ENCODE measurements around the gene EGFL8. TPM values are rescaled to one million over a fixed set of nuclear protein-coding genes. Genes with fewer than 3 reads are reported as not detected.
"Not testable (repeated sequence)": the region's sequence is repeated elsewhere in the genome, so short reads cannot be mapped to it uniquely, and the experiment has no call there.

The EGFL8 gene
- 31.3 TPM for total RNA-seq

DNA sequence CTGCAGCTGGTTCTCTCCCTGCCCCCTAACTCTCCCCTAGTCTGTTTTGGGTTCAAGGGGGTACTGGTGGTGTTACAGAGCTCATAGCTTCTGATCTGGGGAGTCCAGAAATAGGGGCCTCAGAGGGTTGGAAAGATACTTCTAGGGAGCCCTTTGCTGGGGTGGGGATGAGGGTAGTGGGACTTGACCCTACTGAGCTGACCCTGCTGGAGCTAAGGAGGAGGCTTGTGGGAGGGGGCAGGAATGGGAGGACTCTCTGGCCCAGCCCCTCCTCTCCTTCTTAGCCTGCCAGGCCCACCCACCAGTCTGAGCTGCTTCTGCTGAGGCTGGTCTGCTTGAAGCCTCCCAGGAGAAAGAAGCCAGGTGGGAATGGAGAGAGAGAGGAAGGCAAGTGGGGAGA is at the start of gene EGFL8:
Gene EGFL8 (plus strand): TSS at position 301 of the 400 bp plus-strand sequence. CDS start 1,571 bp downstream, outside the sequence.
- DNase-seq, result no peak

GRCh38 chr6:32114796-32115195 is 49.6 kb upstream of the EGFL8 start:
- peak; percentile 50 for DNase-seq

- DNase-seq, result no peak
Measured at GRCh38 chr6:32115623-32116022, 48.8 kb upstream of the EGFL8 start.

DNA sequence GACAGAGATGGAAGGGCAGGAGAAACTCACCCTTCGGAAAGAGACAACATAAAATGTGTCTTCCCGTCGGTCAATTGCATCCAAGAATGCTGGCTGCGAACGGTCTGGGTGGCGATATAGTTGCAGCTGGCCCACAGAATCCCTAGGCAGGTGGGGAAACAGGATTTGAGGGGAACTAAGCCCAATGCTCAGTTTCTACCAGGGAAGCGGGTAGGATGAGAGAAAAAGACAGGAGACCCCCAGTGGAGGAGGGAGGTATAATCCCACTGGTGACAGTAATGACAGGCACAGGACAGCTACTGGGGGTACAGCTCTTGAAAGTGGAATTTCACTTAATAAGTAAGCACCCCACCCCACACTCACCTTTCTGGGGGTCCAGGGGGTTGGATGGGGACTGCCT is 47.7 kb upstream of the EGFL8 start:
- DNase-seq, result no peak

- no peak for DNase-seq
Measured at GRCh38 chr6:32117461-32117860, 46.9 kb upstream of the EGFL8 start.

GRCh38 chr6:32118782-32119628 is 45.4 kb upstream of the EGFL8 start:
- DNase-seq, result peak; percentile 91

DNA sequence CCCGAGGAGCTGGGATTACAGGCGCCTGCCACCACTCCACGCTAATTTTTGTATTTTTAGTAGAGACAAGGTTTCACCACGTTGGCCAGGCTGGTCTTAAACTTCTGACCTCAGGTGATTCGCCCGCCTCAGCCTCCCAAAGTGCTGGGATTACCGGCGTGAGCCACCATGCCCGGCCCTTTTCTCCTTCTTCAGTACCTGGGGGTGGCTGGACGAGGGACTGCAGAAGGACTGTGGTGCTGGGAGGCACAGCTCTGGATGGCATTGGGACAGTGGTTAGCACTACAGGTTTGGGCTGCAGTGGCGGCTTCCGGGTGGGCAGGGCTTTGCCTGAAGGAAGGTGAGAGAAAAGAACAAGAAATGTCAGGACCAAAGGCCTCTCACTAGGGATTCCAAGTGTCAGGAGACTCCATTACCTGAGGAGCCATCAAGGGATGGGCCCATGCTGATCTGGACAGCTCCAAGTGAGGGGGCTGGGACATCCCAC is 43.8 kb upstream of the EGFL8 start:
- DNase-seq, result no peak

- no peak for DNase-seq
Measured at GRCh38 chr6:32123681-32124080, 40.7 kb upstream of the EGFL8 start.

- no peak for DNase-seq
Measured at GRCh38 chr6:32126880-32127279, 37.5 kb upstream of the EGFL8 start.

- DNase-seq, result no peak
Measured at GRCh38 chr6:32127409-32127716, 37.0 kb upstream of the EGFL8 start.

- peak; percentile 100 for DNase-seq
Measured at GRCh38 chr6:32127717-32128592, 36.4 kb upstream of the EGFL8 start, which contains the start of gene ATF6B. ATF6B (minus strand) TSS chr6:32128246; CDS start chr6:32128207, 39 bp downstream.

- DNase-seq, result no peak
Measured at GRCh38 chr6:32128751-32129296, 35.6 kb upstream of the EGFL8 start.

GRCh38 chr6:32129297-32130088 is 34.9 kb upstream of the EGFL8 start:
- DNase-seq, result no peak

DNA sequence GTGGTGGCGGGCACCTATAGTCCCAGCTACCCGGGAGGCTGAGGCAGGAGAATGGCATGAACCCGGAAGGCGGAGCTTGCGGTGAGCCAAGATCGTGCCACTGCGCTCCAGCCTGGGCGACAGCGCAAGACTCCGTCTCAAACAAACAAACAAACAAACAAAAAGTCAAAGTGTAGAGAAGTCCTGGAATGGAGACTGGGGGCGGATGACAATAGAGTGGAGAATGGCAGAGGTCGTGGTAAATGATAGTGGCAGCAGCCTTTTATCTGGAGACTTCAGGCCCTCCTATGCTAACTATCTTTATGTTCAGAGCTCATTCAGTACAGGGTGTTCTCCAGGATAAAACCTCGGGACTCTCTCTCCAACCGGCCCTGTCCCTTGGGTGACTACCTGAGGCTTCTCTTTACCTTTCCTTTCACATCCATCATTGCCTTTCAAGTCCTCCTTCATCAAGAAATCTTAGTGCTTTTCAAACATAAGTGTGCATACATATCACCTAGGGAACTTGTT is 32.9 kb upstream of the EGFL8 start:
- no peak for DNase-seq

DNA sequence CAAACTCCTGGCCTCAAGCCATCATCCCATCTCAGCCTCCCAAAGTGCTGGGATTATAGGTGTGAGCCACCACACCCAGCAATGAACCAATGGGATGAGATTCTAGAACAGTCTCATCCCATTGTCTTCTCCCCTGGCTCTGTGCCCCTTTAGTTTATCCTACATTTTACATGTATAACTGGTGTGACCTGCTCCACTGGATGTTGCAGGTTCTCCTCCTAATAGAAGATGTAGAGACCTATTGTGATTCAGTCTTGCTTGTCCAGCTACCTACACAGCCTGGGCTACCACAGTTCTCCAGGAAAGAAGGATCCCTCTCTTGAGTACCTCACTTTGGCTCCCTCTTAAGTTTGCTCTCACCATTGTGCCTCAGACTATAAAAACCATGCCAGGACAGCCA is 32.3 kb upstream of the EGFL8 start:
- DNase-seq, result no peak

GRCh38 chr6:32133786-32134185 is 30.6 kb upstream of the EGFL8 start:
- DNase-seq, result no peak

GRCh38 chr6:32137454-32137853 is 26.9 kb upstream of the EGFL8 start:
- no peak for DNase-seq

DNA sequence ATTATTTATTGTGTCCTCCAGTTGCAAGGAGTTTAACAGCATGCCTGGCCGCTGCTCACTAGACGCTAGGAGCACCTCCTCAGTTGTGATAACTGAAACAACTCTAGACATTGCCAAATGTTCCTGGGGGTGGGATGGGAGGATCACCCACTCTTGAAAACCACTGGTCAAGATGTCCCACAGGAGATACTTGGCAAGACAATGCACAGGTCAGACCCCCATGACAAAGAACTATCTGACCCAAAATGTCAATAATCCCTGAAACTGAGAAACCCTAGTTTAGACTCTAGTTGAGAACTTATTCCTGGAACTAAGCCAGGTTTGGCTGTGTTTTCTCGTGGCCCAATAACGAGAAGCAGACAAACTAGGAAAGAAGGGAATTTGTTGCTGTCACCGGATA is 24.8 kb upstream of the EGFL8 start:
- DNase-seq, result no peak

DNA sequence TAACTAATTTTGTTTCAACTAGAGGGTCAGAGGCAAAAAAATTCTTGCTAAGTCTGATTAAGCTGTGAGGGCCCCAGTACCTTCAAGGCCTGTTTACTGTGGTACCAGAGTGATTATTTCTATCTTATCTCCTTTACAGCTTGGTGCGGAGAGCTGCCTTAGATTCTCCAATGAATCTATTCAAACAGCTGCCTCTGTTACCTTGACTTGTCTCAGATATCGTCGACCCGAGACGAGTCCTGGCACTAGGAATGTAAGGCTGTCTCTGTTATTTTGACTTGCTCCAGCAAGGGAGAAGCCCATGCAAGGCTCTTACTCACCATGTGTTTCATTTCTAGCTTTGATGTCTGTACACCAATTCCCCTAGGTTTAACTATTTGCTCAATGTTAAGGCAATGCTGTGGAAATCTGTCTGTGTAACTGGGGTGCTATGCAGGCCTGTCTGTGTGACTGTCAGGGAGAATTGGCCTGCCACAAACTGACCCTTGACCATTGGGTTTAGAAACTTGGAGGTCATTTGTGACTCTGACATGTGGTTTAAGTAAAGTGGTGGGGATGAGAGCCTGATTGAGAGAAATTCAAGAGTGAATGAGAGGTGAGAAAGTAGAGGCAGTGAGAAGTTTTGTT is 23.9 kb upstream of the EGFL8 start:
- no peak for DNase-seq

GRCh38 chr6:32144238-32144637 is 20.2 kb upstream of the EGFL8 start:
- not testable (repeated sequence) for DNase-seq

- no peak for DNase-seq
Measured at GRCh38 chr6:32146287-32146686, 18.1 kb upstream of the EGFL8 start.

Measured in tongue (tissue), 2 donors.